GM19372 (cell line): ENCODE data around the gene CLMN.
"Not testable (repeated sequence)": the region's sequence is repeated elsewhere in the genome, so short reads cannot be mapped to it uniquely, and the experiment has no call there.

ENCODE experiments used
- ATAC-seq: cut with Tn5 transposase; IDR thresholded peaks from one replicate; pipeline ENCODE4 v1.9.1; 2021; ENCODE audit warnings: mild to moderate bottlenecking, low read depth, moderate library complexity; ENCODE audit not compliant: unreplicated experiment

CLMN gene

GRCh38 chr14:95149441-95149840, 170.3 kb downstream of the CLMN start:
- ATAC-seq, result no peak

DNA sequence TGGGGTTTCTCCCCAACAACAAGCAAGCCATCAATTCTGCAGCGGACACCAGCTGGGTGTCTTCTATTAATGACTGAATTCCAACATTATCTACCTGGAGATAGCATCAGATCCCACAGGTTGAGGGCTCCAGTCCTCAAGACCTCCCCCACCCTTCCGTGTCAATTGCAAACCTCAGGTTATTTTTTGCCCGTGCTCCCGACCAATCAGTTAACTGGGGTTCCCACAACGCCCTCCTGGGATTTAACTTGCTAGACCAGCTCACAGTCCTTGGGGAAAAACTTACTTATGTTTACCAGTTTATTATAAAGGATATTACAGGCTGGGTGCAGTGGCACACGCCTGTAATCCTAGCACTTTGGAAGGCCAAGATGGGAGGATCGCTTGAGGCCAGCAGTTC, 172.1 kb downstream of the CLMN start:
- ATAC-seq, result no peak

- no peak for ATAC-seq
Measured at GRCh38 chr14:95146079-95146771, 173.5 kb downstream of the CLMN start.

- ATAC-seq, result no peak
Measured at GRCh38 chr14:95144849-95145248, 174.9 kb downstream of the CLMN start.

GRCh38 chr14:95143808-95144620, 175.7 kb downstream of the CLMN start:
- no peak for ATAC-seq

DNA sequence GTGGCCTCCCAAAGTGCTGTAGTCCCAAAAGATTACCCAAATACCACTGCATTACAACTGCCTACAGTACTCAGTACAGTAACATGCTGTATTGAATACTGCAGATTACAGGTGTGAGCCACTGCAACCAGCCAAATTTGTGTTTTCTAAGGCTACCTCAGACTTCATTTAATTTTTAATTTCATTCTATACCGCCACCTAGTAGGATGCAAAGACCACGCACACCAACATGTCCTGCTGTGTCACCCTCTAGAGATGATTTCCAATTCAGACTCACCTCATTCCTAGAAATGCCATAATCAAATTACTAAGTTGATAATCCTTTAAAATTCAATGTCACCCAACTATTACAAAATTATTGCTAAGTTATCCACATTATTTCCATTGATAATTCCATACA, 177.5 kb downstream of the CLMN start:
- no peak for ATAC-seq

GRCh38 chr14:95141684-95142083, 178.0 kb downstream of the CLMN start:
- ATAC-seq, result no peak

GRCh38 chr14:95140060-95140858, 179.4 kb downstream of the CLMN start:
- no peak for ATAC-seq

GRCh38 chr14:95138876-95139275, 180.8 kb downstream of the CLMN start:
- no peak for ATAC-seq

- ATAC-seq, result not testable (repeated sequence)
Measured at GRCh38 chr14:95138455-95138854, 181.3 kb downstream of the CLMN start.

GRCh38 chr14:95137804-95138167, 181.9 kb downstream of the CLMN start:
- ATAC-seq, result no peak

DNA sequence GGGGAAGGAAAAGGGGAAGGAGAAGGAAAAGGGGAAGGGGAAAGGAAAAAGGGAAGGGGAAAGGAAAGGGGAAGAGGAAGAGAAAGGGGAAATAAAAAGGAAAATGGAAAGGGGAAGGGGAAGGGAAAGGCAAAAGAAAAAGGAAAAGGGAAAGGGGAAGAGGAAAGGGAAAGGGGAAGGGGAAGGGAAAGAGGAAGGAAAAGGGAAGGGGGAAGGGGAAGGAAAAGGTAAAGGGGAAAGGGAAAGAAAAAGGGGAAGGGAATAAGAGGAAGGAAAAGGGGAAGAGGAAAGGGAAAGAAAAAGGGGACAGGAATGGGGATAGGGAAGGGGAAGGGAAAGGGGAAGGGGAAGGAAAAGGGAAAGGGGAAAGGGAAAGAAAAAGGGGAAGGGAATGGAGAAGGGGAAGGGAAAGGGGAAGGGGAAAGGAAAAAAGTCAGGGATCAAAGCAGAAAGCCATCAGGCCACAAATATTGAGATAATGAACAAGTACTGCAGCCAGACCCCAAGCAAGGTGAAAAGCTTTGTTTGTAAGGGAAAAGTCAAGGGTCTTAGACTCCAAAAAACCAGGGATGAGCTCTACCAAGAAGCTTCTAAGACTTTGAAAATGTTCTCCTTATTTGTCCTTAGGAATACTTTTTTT, 182.4 kb downstream of the CLMN start:
- ATAC-seq, result no peak

DNA sequence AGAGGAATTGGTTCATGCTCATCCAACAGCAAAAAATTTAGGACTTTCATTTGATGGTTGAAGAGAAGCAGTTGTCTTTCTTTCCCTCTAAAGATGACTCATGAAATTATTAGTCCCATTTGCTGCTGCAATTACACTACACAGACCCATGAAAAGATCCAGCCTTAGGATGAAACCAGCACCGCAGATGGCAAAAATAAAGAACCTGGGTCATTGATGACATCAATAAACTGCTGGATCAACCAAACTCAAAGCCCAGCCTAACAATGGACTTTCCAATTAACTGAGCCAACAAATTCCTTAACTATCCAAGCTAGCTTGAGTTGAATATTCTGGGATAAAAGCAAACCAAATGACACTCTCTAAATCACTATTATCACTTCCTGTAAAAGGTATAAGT, 183.1 kb downstream of the CLMN start:
- ATAC-seq, result no peak

DNA sequence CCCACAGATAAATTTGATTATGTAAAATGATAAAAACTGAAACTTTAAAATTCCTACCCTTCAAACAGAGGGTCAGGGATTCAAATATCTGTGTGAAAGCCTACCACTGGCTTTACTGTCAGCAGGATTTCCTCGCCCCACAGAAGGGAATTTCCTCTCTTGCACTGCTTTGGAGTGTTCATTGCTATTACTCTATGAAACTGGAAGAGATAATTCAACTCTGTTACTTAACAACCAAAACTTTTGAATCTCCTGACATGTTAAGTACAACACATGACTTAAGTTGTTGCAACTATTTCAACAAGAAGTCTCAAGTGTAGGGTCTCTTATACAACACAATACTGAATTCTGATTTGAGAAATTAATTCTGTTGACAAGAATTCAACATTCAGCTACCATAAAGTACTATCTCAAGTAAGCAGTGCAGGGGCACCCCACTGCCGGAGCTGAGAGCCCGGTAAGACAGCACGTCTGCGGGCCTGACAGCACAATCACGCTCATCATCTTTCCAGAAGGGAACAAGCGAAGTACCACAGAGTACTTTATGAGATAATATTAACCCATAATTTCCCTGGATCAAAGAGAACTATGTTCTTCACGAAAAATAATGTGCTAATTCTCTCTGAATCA, 185.3 kb downstream of the CLMN start:
- ATAC-seq, result no peak

DNA sequence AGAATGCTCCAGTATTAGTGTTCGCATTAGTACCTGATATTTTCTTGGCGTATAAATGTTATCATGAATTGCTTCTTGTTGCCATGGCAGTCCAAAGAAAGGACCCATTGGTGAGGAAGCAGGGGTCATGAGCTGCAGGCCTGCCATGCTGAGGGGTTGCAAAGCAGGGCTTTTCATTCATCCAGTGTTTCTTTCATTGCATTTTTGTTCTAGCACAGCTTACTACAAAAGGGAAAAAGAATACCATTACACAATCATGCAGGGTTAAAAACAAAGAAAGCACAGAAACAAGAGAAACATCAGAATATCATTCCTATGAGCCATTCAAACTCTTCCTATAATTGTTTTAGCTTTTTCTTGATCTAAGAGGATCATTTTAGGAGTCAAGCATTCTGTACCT, 186.4 kb downstream of the CLMN start:
- ATAC-seq, result no peak

GRCh38 chr14:95132760-95133159, 186.9 kb downstream of the CLMN start:
- ATAC-seq, result no peak
